Central memory CD8-positive, alpha-beta T cell (primary cell): Measurements from ENCODE around the gene IFT88.

Source experiments
- ATAC-seq: fragments of 150-1000 bp; cut with Tn5 transposase; replicated peaks from 2 replicates; pipeline ENCODE4 v1.10.0; 2022; ENCODE audit warnings: mild to moderate bottlenecking, moderate FRiP score, moderate number of reproducible peaks; ENCODE audit not compliant: poor library complexity, severe bottlenecking; ENCODE audit errors: extremely low read depth
- DNase-seq, 2 donors: peaks; one replicate each; pipeline ENCODE4 v3.0.0; 2021; ENCODE audit warnings: low spot score in 2 of 2
- H3K27ac Mint-ChIP-seq: one replicate; pipeline ENCODE4 v1.8.0; 2022; ENCODE audit warnings: low read depth, mild to moderate bottlenecking, moderate library complexity, mixed read lengths
- H3K27me3 Mint-ChIP-seq: one replicate; pipeline ENCODE4 v1.8.0; 2022; ENCODE audit warnings: mixed read lengths
- H3K36me3 Mint-ChIP-seq: one replicate; pipeline ENCODE4 v1.8.0; 2022; ENCODE audit warnings: mild to moderate bottlenecking, moderate library complexity, mixed read lengths; ENCODE audit not compliant: insufficient read depth
- H3K4me1 Mint-ChIP-seq: one replicate; pipeline ENCODE4 v1.8.0; 2022; ENCODE audit warnings: mixed read lengths
- H3K4me3 Mint-ChIP-seq: one replicate; pipeline ENCODE4 v1.8.0; 2022; ENCODE audit warnings: mild to moderate bottlenecking, moderate library complexity, mixed read lengths
- H3K9me3 Mint-ChIP-seq: one replicate; pipeline ENCODE4 v1.8.0; 2022; ENCODE audit warnings: mixed read lengths

The IFT88 gene, protein sequence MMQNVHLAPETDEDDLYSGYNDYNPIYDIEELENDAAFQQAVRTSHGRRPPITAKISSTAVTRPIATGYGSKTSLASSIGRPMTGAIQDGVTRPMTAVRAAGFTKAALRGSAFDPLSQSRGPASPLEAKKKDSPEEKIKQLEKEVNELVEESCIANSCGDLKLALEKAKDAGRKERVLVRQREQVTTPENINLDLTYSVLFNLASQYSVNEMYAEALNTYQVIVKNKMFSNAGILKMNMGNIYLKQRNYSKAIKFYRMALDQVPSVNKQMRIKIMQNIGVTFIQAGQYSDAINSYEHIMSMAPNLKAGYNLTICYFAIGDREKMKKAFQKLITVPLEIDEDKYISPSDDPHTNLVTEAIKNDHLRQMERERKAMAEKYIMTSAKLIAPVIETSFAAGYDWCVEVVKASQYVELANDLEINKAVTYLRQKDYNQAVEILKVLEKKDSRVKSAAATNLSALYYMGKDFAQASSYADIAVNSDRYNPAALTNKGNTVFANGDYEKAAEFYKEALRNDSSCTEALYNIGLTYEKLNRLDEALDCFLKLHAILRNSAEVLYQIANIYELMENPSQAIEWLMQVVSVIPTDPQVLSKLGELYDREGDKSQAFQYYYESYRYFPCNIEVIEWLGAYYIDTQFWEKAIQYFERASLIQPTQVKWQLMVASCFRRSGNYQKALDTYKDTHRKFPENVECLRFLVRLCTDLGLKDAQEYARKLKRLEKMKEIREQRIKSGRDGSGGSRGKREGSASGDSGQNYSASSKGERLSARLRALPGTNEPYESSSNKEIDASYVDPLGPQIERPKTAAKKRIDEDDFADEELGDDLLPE

DNA sequence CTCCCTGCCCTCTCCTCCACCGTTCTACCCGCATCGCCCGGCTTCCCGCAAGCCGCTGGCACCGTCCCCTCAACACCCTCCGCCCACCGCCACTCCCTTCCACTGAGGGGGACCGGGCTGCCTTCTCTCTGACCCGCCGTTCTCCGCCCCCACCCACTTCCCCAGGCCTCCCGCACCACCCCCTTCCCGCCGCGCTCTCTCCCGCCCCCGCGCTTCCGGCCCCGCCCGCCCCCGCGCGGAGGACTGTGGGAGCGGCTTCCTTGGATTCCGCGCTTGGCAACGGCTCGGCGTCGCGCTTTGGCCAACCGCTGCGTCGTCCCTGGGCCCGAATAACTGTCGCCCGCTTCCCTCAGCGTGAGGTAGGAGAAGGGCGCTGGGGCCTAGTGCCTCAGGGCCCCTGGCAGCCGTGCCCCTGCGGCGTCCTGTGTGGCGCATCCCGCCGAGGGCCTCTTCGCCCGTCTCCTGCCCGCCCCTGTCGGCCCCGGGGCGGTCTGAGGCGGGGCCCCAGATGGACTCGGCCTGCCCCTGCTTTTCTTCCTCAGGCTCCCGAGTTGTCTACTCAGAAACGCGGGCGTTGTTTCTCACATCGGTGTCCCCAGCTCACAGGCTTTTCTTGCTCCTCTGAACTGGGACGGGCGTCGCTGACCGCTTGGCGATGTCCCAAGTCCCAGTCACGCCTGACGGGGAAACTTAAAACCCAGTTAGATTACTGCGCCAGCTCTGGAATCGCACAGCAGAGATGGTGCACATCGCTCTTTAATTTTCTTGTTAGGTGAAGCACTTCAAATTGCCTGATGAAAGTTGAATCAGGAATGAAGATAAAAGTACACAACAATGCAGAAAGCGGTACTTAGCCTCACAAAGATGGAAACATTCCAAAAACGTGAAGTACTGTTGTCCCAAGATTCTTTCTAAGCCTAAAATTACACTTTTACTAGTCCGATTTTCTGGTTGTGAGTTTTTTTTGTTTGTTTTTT, at the start of gene IFT88:
Gene IFT88, plus strand, starts transcription at position 260 of the 977 bp plus-strand sequence. CDS start 7,229 bp downstream, outside the sequence.
- Mint-ChIP-seq H3K36me3 (peaks cover 1% of the 10 kb centered on the region), H3K27ac (peak within 1 kb of the TSS; percentile 91), H3K4me3 (peak within 1 kb of the TSS; percentile 93), H3K27me3 (no peaks in the 10 kb centered on the region), H3K9me3 (no peaks in the 10 kb centered on the region), H3K4me1 (peaks cover 7% of the 10 kb centered on the region)
- DNase-seq (peak; percentile 52 to 61), ATAC-seq (peak; percentile 81)

DNA sequence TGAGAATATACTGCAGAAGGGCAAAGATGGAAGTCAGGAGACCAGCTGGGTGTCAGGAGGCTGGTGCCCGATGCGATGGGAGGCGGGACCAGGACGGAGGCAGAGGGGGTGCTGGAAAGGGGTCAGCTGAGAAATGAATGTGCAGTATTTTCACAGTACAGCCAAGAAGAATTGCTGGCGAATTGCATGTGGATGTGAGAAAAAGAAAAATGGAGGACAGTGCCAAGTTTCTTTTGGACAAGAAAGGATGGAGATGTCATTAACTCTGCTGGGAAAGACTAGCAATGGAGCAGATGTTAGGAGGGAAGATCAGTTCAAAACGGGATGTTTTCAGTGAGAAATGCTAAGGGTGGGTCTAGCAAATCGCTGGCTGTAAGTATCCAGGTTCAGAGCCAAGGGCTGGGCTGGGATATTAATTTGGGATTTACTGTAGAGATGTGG, 48.3 kb upstream of the IFT88 start:
- H3K4me3 Mint-ChIP-seq, result no peak overlapping the region
- DNase-seq (no peak), ATAC-seq (no peak)
- H3K4me1 Mint-ChIP-seq, result no peaks in the 10 kb centered on the region
- no peaks in the 10 kb centered on the region for H3K27me3 Mint-ChIP-seq
- H3K27ac Mint-ChIP-seq, result no peak overlapping the region
- H3K36me3 Mint-ChIP-seq, result peaks cover 1% of the 10 kb centered on the region
- H3K9me3 Mint-ChIP-seq, result no peaks in the 10 kb centered on the region

- no peak for DNase-seq
- no peaks in the 10 kb centered on the region for H3K27me3 Mint-ChIP-seq
- H3K27ac Mint-ChIP-seq, result no peak overlapping the region
- H3K9me3 Mint-ChIP-seq, result no peaks in the 10 kb centered on the region
- H3K4me1 Mint-ChIP-seq, result peaks cover 10% of the 10 kb centered on the region
- no peak overlapping the region for H3K4me3 Mint-ChIP-seq
- H3K36me3 Mint-ChIP-seq, result peaks cover 3% of the 10 kb centered on the region
- ATAC-seq, result no peak
Observed at GRCh38 chr13:20519875-20520274, 47.1 kb upstream of the IFT88 start.

DNA sequence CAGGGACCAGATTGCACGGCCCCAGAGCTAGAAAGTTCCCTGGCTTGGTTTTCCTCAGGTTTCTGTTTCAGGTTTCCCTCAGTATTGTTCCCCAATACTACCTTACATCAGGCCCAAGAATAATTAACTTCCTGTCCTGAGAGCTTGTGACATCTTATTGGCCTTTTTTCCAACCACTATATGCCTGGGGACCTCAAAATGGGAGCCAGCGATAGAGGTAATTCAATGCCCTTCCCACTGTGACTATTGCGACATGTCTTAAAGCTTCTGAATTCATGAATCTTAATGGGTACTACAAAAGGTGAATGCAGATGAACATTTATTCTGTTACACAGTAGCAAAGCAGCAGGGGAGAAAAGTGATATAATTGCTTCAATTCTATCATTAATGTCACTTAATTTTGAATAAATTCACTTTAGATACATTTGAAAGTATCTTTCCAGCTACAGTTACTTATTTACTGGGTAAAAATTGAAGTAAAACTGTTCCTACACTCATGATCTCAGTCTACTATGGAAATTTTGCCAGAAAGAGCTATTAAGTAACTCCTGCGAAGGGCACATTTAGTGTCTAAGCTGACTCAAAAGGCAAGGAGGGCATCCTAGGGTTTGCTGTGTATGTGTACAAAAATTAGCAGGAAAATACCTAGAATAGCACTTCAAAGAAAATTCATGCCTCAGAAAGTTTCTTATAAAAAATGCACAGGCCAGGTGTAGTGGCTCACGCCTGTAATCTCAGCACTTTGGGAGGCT, 45.4 kb upstream of the IFT88 start:
- H3K27me3 Mint-ChIP-seq, result no peaks in the 10 kb centered on the region
- ATAC-seq (no peak), DNase-seq (no peak)
- no peak overlapping the region for H3K4me3 Mint-ChIP-seq
- H3K4me1 Mint-ChIP-seq, result peaks cover 18% of the 10 kb centered on the region
- peaks cover 3% of the 10 kb centered on the region for H3K36me3 Mint-ChIP-seq
- H3K27ac Mint-ChIP-seq, result no peak overlapping the region
- H3K9me3 Mint-ChIP-seq, result no peaks in the 10 kb centered on the region

- H3K27ac Mint-ChIP-seq, result peak overlapping the region; percentile 41
- H3K27me3 Mint-ChIP-seq, result peaks cover 12% of the 10 kb centered on the region
- peaks cover 21% of the 10 kb centered on the region for H3K4me1 Mint-ChIP-seq
- peak overlapping the region; percentile 74 for H3K4me3 Mint-ChIP-seq
- no peaks in the 10 kb centered on the region for H3K9me3 Mint-ChIP-seq
- DNase-seq (no peak), ATAC-seq (no peak)
- H3K36me3 Mint-ChIP-seq, result peaks cover 2% of the 10 kb centered on the region
Observed at GRCh38 chr13:20525144-20525600, 41.8 kb upstream of the IFT88 start.

DNA sequence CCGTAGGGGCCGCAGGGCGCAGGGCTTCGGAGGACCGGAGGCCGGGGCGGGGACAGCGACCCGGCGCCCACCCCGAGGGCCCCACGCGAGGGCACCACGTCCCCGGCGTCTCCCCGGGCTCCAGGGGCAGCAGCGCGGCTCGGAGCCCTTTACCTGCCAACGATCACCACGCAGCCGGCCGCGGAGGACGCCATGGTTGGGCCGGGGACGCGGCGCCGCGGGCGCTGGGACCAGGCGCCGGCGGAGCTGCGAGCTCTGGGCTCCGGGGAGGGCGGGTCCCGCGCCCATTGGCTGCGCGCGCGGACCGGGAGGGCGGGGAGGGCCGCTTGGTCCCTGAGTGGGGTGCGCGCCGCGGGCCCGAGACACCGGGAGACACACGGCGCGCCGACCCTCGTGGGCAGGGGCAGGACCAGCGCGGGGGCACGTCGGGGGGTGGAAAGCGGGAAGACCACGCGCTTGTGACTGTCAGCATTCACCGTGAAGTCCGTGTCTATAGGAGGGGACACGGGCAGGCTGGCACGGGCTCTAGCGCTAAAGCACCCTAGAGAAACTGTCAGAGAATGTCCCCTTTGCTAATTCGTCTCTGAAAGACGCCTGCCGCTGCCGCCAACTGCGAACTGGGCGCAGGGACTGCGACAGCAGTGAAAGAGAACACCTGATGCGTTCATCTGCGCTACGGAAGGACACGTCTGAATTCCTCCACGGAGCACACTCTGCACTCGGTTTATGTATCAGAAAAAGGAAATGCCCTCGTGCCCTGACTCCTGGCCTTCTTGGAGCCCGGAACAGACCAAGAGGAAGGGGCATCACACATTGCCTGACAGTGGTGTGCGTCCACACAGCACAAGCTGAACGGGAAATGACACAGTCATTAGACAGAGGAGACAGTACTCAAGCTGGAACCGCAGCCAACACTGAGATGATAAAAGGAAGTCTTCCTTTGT, 41.1 kb upstream of the IFT88 start, which contains the start of gene CRYL1:
Gene CRYL1, minus strand, starts transcription at position 257 of the 944 bp plus-strand sequence. Its CDS starts 63 bp downstream, at position 194.
- peaks cover 21% of the 10 kb centered on the region for H3K4me1 Mint-ChIP-seq
- ATAC-seq, result peak; percentile 85
- peaks cover 12% of the 10 kb centered on the region for H3K27me3 Mint-ChIP-seq
- peak; percentile 25 to 44 for DNase-seq
- peak within 1 kb of the TSS; percentile 41 for H3K27ac Mint-ChIP-seq
- peaks cover 2% of the 10 kb centered on the region for H3K36me3 Mint-ChIP-seq
- peak within 1 kb of the TSS; percentile 74 for H3K4me3 Mint-ChIP-seq
- no peaks in the 10 kb centered on the region for H3K9me3 Mint-ChIP-seq

GRCh38 chr13:20526664-20527063, 40.3 kb upstream of the IFT88 start:
- H3K36me3 Mint-ChIP-seq, result peaks cover 2% of the 10 kb centered on the region
- no peak for DNase-seq
- no peaks in the 10 kb centered on the region for H3K9me3 Mint-ChIP-seq
- peak overlapping the region; percentile 32 for H3K27ac Mint-ChIP-seq
- no peak for ATAC-seq
- peaks cover 21% of the 10 kb centered on the region for H3K4me1 Mint-ChIP-seq
- H3K27me3 Mint-ChIP-seq, result peaks cover 12% of the 10 kb centered on the region
- peak overlapping the region; percentile 74 for H3K4me3 Mint-ChIP-seq

DNA sequence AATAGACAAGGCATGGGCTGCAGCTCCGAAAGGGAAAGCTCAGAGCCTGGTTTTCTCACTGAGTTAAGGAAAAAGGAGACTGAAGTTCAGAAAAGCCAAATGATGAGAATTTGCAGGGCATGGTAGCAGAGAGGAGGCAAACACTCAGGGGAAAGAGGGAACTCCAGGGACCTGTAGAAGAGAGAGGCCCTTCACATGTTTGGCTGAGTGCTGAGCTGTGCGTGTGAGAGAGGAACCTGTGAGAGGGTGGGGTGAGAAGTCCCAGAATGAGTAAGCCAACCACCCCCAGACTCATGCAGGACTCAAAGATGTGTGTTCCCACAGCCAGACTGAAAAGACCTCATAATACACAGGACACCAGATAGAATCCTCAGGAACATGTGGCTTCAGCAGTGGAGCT, 38.5 kb upstream of the IFT88 start:
- no peak for ATAC-seq
- Mint-ChIP-seq H3K9me3 (no peaks in the 10 kb centered on the region), H3K4me3 (no peak overlapping the region), H3K4me1 (peaks cover 21% of the 10 kb centered on the region), H3K27me3 (peaks cover 12% of the 10 kb centered on the region), H3K36me3 (peaks cover 2% of the 10 kb centered on the region), H3K27ac (peak overlapping the region; percentile 26)
- DNase-seq, result no peak

DNA sequence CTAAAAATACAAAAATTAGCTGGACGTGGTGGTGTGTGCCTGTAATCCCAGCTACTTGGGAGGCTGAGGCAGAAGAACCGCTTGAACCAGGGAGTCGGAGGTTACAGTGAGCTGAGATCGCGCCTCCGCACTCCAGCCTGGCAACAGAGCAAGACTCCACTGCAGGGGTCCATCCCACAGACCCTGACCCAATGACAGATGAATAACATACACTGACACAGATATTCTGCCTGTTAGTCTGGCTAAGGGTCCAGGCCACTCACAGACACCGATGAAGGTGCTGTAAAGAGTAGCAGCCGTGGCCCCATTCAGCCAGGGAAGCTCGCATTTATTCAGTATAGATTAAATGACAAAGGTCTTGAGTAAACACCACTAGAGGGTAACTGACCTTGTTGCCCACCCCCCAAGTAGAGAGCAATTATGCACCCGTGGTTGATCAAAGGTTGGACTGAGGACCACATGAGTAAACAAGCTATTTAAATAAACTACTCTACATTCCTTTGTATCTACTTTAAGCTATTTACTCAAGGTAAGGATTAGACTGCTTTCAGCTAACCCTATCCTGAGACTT, 32.8 kb upstream of the IFT88 start:
- Mint-ChIP-seq H3K27ac (no peak overlapping the region), H3K9me3 (no peaks in the 10 kb centered on the region), H3K27me3 (peaks cover under 1% of the 10 kb centered on the region), H3K4me3 (no peak overlapping the region), H3K36me3 (no peaks in the 10 kb centered on the region), H3K4me1 (no peaks in the 10 kb centered on the region)
- no peak for DNase-seq
- no peak for ATAC-seq

- no peaks in the 10 kb centered on the region for H3K4me1 Mint-ChIP-seq
- no peaks in the 10 kb centered on the region for H3K36me3 Mint-ChIP-seq
- H3K4me3 Mint-ChIP-seq, result no peak overlapping the region
- no peaks in the 10 kb centered on the region for H3K27me3 Mint-ChIP-seq
- ATAC-seq, result no peak
- H3K9me3 Mint-ChIP-seq, result no peaks in the 10 kb centered on the region
- no peak overlapping the region for H3K27ac Mint-ChIP-seq
- DNase-seq, result no peak
Observed at GRCh38 chr13:20536992-20537391, 30.0 kb upstream of the IFT88 start.
